KG1 (cell line): ENCODE measurements around the gene ANKRD9.

Source experiments
- DNase-seq: peaks from one replicate; lab custom pipeline; 2025; lab: John Stamatoyannopoulos, UW

ANKRD9 gene

GRCh38 chr14:102471921-102472790 lies 37.4 kb downstream of the ANKRD9 start:
- no peak for DNase-seq

GRCh38 chr14:102469261-102469660 lies 40.3 kb downstream of the ANKRD9 start:
- no peak for DNase-seq

- DNase-seq = no peak
These were observed 44.7 kb downstream of the ANKRD9 start for GRCh38 chr14:102464846-102465341.

GRCh38 chr14:102464006-102464405 lies 45.6 kb downstream of the ANKRD9 start:
- DNase-seq = no peak

- DNase-seq = no peak
These were observed 47.2 kb downstream of the ANKRD9 start for GRCh38 chr14:102462391-102462790.

- DNase-seq = no peak
These were observed 47.9 kb downstream of the ANKRD9 start for GRCh38 chr14:102461490-102462338.

DNA sequence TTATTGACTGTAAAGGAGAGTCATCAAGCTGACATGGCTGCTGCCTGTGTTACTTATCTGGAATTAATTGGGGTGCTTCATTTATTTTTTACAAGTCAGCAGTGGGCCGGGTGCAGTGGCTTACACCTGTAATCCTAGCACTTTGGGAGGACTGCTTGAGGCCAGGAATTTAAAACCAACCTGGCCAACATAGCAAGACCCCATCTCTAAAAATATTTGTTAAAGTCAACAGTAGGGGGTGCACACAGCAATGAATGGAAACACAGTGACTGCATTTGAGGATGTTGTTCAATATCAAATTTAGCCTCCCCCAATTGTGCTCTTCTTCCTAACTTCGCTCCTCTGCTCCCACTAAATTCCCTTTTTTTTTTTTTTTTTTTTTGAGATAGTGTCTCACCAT lies 52.1 kb downstream of the ANKRD9 start:
- no peak for DNase-seq

DNA sequence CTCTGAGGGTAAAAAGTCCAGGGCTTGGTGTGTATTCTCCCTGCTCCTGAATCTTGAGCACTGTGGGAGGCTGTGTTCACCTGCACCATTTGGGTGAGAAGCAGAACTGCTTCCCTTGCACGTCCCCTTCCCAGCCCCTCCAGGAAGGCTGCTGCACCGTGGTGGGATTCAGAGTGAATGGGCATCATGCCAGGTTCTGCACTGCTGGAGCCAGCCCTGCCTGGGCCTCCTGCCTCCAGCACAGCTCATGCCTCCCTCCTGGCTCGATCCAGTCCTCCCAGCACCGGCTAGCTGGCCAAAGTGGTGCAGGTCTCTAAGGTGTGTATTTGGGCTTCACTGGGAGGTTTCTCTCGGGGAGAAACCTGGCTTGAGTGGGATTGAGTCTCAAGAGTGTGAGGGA lies 54.9 kb downstream of the ANKRD9 start:
- DNase-seq = no peak

GRCh38 chr14:102452302-102452701 lies 57.3 kb downstream of the ANKRD9 start:
- no peak for DNase-seq
